PFSK-1 (cell line): ENCODE results near the gene PTP4A2.

Experiments used
- FOXP2 ChIP-seq: optimal IDR thresholded peaks from 2 replicates; pipeline ENCODE3; 2011; ENCODE audit warnings: borderline replicate concordance, control low read depth, inconsistent platforms; ENCODE audit not compliant: insufficient read depth; ENCODE audit errors: extremely low read length, extremely low read depth
- POLR2AphosphoS5 ChIP-seq: IDR thresholded peaks from 2 replicates; pipeline ENCODE4 v1.6.1; 2012; ENCODE audit warnings: low read depth, mild to moderate bottlenecking, control low read depth, low read length, moderate library complexity
- SIN3A ChIP-seq: IDR thresholded peaks from 2 replicates; pipeline ENCODE4 v1.6.1; 2012; ENCODE audit warnings: mild to moderate bottlenecking, low read length, moderate library complexity, borderline replicate concordance; ENCODE audit not compliant: insufficient read depth
- TAF1 ChIP-seq: IDR thresholded peaks from 2 replicates; pipeline ENCODE4 v1.6.1; 2012; ENCODE audit warnings: low read length, control low read depth, borderline replicate concordance; ENCODE audit not compliant: insufficient read depth
- TF ChIP-seq, protein P1 (sequence below), 2 experiments: IDR thresholded peaks; 2 replicates each; pipeline versions ENCODE4 v1.6.1 to v1.8.0; 2011 to 2012; ENCODE audit warnings: low read depth in 2 of 2, low read length in 2 of 2, control low read depth in 1 of 2, inconsistent platforms in 1 of 2, mild to moderate bottlenecking in 1 of 2, moderate library complexity in 1 of 2; ENCODE audit not compliant: insufficient read depth in 1 of 2

PTP4A2 gene

GRCh38 chr1:31901838-31902509 is 36.2 kb downstream of the PTP4A2 start:
- TF ChIP-seq FOXP2 (no peak), SIN3A (no peak), TAF1 (no peak), POLR2AphosphoS5 (no peak)
- TF ChIP-seq, protein P1, sequence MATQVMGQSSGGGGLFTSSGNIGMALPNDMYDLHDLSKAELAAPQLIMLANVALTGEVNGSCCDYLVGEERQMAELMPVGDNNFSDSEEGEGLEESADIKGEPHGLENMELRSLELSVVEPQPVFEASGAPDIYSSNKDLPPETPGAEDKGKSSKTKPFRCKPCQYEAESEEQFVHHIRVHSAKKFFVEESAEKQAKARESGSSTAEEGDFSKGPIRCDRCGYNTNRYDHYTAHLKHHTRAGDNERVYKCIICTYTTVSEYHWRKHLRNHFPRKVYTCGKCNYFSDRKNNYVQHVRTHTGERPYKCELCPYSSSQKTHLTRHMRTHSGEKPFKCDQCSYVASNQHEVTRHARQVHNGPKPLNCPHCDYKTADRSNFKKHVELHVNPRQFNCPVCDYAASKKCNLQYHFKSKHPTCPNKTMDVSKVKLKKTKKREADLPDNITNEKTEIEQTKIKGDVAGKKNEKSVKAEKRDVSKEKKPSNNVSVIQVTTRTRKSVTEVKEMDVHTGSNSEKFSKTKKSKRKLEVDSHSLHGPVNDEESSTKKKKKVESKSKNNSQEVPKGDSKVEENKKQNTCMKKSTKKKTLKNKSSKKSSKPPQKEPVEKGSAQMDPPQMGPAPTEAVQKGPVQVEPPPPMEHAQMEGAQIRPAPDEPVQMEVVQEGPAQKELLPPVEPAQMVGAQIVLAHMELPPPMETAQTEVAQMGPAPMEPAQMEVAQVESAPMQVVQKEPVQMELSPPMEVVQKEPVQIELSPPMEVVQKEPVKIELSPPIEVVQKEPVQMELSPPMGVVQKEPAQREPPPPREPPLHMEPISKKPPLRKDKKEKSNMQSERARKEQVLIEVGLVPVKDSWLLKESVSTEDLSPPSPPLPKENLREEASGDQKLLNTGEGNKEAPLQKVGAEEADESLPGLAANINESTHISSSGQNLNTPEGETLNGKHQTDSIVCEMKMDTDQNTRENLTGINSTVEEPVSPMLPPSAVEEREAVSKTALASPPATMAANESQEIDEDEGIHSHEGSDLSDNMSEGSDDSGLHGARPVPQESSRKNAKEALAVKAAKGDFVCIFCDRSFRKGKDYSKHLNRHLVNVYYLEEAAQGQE (IDR thresholded peaks at IDR 0.05; ENCODE audit: insufficient read depth in 1 of 2, low read depth in 2 of 2, low read length in 2 of 2): no peak

GRCh38 chr1:31900790-31901189 is 37.4 kb downstream of the PTP4A2 start:
- no peak for TF ChIP-seq FOXP2

DNA sequence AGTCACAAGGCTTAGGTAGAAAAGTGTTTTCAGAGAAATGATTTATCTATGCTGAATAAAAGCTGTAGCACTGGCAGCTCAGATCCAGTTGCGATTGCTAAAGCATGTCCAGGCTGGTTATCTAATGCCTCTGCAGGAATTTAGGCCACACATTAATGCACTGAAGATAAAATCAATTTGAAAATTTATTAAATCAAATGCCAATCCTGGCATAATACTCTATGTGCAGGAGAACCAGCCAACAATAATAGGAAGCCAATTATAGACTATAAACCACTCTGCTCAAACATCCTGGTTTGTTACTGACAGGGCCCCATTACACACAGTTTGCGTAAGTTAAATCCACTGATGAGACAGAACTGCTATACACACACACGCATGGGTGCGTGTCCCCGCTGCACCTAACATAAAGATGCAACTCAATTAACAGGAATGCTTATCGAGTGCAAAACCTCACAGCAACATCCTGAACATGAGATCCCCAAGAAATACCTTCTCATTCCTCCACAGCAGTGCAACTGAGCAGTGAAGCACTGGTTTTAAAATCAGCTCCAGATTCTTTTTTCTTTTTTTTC is 40.6 kb downstream of the PTP4A2 start:
- TF ChIP-seq SIN3A (peak; percentile 85; the same call in 1 of the 2 replicates), TAF1 (no peak), POLR2AphosphoS5 (no peak)
- TF ChIP-seq, protein P1 (IDR thresholded peaks at IDR 0.05; ENCODE audit: insufficient read depth in 1 of 2, low read depth in 2 of 2, low read length in 2 of 2): peak in 1 of 2 experiments; percentile 63; a peak in 1 of 4 replicates

DNA sequence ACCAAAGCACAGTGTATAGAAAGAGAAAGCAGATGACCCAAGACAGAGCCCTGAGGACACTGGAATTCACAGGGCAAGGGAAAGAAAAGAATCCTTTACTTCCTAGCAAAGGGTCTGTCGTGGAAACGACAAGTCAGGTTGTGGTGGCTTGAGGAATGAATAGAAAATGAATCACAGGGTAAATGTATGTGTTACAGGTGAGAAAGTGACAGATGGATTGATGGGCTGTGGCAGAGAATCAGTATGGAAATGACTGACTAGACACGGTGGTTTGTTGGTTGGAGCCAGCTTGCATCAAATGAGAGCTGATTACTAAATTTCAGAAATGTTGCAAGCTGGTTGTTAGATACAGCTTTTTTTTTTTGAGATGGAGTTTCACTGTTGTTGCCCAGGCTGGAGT is 46.9 kb downstream of the PTP4A2 start:
- TF ChIP-seq POLR2AphosphoS5: no peak
- no peak for TF ChIP-seq TAF1
- TF ChIP-seq SIN3A: no peak
- TF ChIP-seq, protein P1 (IDR thresholded peaks at IDR 0.05; ENCODE audit: insufficient read depth in 1 of 2, low read depth in 2 of 2, low read length in 2 of 2): no peak
- no peak for TF ChIP-seq FOXP2

- TF ChIP-seq FOXP2 (no peak), POLR2AphosphoS5 (no peak), SIN3A (no peak), TAF1 (no peak)
- TF ChIP-seq, protein P1 (IDR thresholded peaks at IDR 0.05; ENCODE audit: insufficient read depth in 1 of 2, low read depth in 2 of 2, low read length in 2 of 2): no peak
Observed at GRCh38 chr1:31888291-31888690, 49.9 kb downstream of the PTP4A2 start.
